ENCODE measurements around the gene SCAPER.
"Not testable (repeated sequence)": the region's sequence is repeated elsewhere in the genome, so short reads cannot be mapped to it uniquely, and the experiment has no call there.

The SCAPER gene

GRCh38 chr15:76772776-76773175, 132.4 kb downstream of the SCAPER start:
- DNase-seq = no peak

GRCh38 chr15:76764004-76764403, 141.1 kb downstream of the SCAPER start:
- DNase-seq = no peak

- no peak for DNase-seq
These were observed 141.6 kb downstream of the SCAPER start for GRCh38 chr15:76763554-76763953.

GRCh38 chr15:76756381-76756780, 148.8 kb downstream of the SCAPER start:
- DNase-seq = no peak

GRCh38 chr15:76753771-76754170, 151.4 kb downstream of the SCAPER start:
- DNase-seq = no peak

GRCh38 chr15:76753131-76753530, 152.0 kb downstream of the SCAPER start:
- no peak for DNase-seq

- no peak for DNase-seq
These were observed 152.6 kb downstream of the SCAPER start for GRCh38 chr15:76752549-76752948.

- no peak for DNase-seq
These were observed 167.6 kb downstream of the SCAPER start for GRCh38 chr15:76737573-76737972.

GRCh38 chr15:76732321-76732720, 172.8 kb downstream of the SCAPER start:
- not testable (repeated sequence) for DNase-seq

- DNase-seq = no peak
These were observed 174.9 kb downstream of the SCAPER start for GRCh38 chr15:76730262-76730661.

- DNase-seq = no peak
These were observed 186.3 kb downstream of the SCAPER start for GRCh38 chr15:76718863-76719262.

- no peak for DNase-seq
These were observed 190.2 kb downstream of the SCAPER start for GRCh38 chr15:76714950-76715349.

GRCh38 chr15:76711351-76711827, 193.8 kb downstream of the SCAPER start:
- no peak for DNase-seq

GRCh38 chr15:76704032-76704431, 201.1 kb downstream of the SCAPER start:
- DNase-seq = not testable (repeated sequence)

- no peak for DNase-seq
These were observed 208.3 kb downstream of the SCAPER start for GRCh38 chr15:76696840-76697239.

- DNase-seq = not testable (repeated sequence)
These were observed 212.6 kb downstream of the SCAPER start for GRCh38 chr15:76692546-76692945.

- DNase-seq = not testable (repeated sequence)
These were observed 217.5 kb downstream of the SCAPER start for GRCh38 chr15:76687592-76687991.

GRCh38 chr15:76684002-76684401, 221.1 kb downstream of the SCAPER start:
- DNase-seq = no peak

GRCh38 chr15:76682833-76683232, 222.3 kb downstream of the SCAPER start:
- DNase-seq = no peak

- DNase-seq = no peak
These were observed 222.9 kb downstream of the SCAPER start for GRCh38 chr15:76682259-76682658.

- no peak for DNase-seq
These were observed 226.4 kb downstream of the SCAPER start for GRCh38 chr15:76678766-76679165.

GRCh38 chr15:76674883-76675282, 230.3 kb downstream of the SCAPER start:
- no peak for DNase-seq

GRCh38 chr15:76669521-76670207, 235.5 kb downstream of the SCAPER start:
- no peak for DNase-seq

GRCh38 chr15:76668900-76669299, 236.2 kb downstream of the SCAPER start:
- DNase-seq = no peak

All from NCI-H748 treated with DMSO at 0.1 percent for 48 hours (cell line).